Stimulated activated CD4-positive, alpha-beta T cell treated with anti-CD3 and anti-CD28 coated beads, TNF-alpha, amount 100 ng/mL, for 1 hour (primary cell): ENCODE data around the gene OR1F1.
"Not testable (repeated sequence)": the region's sequence is repeated elsewhere in the genome, so short reads cannot be mapped to it uniquely, and the experiment has no call there.

Experiments
- DNase-seq, 3 donors: peaks; one replicate each; pipeline ENCODE4 v3.0.0-alpha.2; 2020; ENCODE audit warnings: low read depth in 3 of 3, low spot score in 1 of 3

Gene OR1F1

DNA sequence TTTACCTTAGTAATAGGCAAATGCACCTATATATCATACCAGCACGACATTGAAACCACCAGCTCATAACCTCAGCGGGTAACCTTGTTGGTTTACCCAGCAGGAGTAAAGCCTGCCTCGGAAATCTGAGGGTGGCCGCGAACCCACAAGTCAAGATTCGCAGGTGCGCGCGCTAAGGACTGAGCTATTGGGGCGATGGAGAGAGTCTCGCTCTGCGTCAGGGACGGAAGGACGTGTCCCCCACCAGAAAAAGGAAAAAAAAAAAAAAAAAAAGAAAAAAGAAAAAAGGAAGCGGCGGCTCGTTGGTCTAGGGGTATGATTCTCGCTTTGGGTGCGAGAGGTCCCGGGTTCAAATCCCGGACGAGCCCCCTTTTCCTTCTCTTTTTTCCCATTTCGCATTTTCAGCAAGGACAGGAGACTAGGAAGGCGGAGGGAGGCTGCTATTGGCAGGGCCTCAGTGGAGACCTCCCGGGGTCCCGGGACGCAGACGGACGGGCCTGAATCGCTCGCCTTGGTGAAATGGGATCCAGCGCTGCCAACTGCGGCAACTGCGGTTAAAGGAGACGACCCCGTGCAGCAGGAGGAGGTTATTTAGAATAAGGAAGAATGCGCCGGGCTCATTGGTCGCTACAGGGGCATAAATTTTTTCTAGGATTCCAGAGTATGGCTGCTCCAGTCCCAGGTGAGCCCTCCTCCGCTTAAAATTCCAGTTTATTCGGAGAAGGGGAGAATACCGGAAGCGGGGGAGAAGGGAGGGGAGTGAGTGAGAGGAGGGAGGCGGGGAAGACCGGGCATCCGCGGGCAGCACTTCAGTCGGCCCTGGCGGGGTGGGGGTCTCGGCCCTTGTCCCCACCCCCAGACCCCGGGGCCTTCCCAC lies at the start of gene OR1F1:
TSS of gene OR1F1 (plus strand) at position 407 of the 877 bp plus-strand sequence.
- no peak for DNase-seq

DNA sequence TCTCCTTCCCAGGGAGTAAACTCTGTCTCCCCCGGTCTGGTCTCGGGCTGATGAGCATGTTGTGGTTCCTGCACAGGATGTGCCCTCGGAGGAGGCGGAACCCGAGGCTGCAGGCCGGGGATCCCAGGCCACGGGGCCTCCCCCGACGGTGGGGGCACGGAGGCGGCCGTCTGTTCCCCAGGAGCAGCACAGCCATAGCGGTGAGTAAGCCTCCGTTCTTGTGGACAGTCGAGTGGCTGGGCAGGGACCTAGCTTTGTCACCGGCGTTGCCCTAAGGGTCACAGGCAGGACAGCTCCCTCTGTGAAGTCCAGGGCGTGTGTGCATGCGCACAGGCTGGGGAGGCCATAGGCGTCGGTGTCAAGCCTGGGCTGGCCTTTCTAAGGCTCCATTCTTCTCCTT lies 49.7 kb upstream of the OR1F1 start:
- DNase-seq: no peak

DNA sequence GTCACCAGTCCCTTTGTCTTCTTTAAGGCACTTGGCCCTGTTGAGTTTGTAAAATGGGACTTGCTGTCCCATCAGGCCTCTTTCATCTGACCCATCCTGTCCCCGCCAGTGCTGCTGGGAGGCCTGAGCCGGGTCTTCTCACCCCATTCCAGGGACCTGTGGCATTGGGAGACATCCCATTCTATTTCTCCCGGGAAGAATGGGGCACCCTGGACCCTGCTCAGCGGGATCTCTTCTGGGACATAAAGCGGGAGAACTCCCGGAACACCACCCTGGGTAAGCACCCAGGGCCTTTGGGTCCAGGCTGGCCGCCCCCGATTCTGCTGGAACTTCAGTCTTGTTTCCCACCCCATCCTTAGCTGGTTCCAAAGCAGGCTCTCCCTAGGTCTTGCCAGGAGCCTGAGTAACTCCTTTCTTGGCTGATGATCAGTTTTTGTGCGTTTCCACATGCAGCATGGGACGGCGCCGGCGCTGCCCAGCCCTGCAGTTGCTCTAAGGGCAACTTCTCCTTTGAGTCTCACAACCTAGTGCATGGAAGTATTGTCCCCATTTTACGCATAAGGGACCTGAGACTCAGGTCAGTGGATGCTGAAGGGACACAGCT lies 49.1 kb upstream of the OR1F1 start:
- no peak for DNase-seq

DNA sequence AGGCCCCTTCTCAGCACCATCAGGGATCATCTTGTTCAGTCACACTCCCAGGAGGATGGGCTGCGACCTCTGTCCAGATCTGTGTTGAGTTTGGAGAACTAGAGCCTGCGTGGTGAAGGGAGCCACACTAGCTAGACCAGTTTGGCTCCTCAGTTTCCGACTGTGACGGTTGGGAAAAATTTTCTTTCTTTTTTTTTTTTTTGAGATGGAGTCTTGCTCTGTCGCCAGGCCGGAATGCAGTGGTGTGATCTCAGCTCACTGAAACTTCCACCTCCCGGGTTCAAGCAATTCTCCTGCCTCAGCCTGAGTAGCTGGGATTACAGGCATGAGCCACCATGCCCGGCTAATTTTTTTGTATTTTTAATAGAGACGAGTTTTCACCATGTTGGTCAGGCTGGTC lies 48.4 kb upstream of the OR1F1 start:
- not testable (repeated sequence) for DNase-seq

DNA sequence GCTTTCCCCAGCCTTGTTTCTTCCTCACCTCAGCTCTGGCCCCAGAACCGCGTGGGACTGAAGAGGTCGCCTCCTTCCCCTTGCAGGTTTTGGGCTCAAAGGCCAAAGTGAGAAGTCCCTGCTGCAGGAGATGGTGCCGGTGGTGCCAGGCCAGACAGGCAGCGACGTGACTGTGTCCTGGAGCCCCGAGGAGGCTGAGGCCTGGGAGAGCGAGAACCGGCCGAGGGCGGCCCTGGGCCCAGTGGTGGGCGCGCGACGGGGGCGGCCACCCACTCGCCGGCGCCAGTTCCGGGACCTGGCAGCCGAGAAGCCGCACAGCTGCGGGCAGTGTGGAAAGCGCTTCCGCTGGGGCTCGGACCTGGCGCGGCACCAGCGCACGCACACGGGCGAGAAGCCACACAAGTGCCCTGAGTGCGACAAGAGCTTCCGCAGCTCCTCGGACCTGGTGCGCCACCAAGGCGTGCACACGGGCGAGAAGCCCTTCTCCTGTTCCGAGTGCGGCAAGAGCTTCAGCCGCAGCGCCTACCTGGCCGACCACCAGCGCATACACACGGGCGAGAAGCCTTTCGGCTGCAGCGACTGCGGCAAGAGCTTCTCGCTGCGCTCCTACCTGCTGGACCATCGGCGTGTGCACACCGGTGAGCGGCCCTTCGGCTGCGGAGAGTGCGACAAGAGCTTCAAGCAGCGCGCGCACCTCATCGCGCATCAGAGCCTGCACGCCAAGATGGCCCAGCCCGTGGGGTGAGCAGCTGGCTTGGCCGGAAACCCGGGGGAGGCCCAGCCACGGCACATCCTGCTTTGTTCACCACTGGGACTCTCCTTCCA lies 47.2 kb upstream of the OR1F1 start:
- DNase-seq: no peak

DNA sequence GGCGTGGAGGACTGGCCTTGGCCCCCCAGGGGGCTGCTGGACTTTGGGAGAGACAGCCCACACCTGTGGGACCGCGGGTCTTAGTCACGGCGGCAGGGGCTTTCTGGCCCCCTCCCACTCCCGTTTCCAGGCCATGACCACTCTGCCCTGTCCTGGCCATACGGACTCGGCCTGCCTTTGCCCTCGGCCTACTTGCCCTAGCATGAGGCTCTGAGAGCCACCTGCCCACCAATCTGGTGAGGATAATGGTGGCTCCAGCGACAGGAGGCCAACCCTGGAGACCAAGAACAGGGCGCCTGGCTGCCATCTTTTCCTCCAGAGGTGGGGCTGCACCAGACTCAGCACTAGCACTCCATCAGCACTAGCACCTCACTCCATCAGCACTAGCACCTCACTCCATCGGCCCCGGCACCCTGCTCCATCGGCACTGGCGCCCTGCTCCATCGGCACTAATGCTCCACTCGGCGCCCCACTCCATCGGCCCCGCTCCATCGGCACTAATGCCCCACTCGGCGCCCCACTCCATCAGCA lies 46.2 kb upstream of the OR1F1 start:
- no peak for DNase-seq

DNA sequence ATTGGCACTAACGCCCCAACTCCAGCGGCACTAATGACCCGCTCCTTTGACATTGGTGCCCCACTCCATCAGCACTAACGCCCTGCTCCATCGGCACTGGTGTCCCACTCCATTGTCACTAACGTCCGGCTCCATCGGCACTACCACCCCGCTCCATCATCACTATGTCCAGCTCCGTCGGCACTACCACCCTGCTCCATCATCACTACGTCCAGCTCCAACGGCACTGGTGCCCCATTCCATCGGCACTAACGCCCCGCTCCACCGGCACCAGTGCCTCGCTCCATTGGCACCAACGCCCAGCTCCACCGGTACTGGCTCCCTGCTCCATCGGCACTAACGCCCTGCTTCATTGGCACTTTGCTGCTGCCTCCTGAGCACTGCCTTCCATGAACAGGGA lies 45.7 kb upstream of the OR1F1 start:
- no peak for DNase-seq

DNA sequence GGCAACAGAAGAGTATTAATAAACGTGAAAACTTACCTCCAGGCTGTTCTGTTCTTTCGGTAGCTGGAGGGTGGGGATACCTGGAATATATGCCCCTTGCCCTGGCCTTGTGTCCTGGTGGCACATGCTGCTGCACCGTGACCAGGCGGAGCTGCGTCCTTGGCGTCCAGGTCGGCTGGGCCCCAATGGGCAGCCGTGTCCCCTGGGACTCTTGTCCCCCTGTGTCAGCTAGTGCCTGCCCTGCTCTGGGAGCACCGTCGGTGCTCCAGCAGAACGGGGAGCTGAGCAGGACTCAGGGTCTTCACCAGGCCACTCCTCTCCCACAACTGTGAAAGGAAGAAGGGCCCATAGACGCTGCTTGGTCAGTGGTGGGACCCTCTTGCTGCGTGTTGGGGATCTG lies 45.2 kb upstream of the OR1F1 start:
- DNase-seq: no peak

DNA sequence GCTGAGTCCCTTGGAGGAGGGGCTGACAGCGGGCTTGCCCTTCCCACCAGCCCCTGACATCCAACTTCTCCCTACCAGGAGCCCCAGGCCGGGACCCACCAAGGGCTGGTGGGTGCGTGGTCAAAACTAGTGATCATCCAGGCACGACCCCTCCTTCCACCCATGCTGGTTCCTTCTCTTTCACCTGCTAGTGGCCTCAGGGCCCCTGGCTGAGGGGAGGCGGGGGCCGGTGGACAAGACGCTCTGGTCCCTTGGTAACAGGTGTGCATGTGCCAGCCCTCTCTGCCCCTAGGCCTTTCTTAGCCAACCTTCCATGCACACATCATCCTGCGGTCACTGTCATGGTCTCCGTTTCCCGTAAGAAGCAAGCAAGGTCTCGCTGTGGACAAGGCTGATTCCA lies 44.8 kb upstream of the OR1F1 start:
- DNase-seq: no peak

DNA sequence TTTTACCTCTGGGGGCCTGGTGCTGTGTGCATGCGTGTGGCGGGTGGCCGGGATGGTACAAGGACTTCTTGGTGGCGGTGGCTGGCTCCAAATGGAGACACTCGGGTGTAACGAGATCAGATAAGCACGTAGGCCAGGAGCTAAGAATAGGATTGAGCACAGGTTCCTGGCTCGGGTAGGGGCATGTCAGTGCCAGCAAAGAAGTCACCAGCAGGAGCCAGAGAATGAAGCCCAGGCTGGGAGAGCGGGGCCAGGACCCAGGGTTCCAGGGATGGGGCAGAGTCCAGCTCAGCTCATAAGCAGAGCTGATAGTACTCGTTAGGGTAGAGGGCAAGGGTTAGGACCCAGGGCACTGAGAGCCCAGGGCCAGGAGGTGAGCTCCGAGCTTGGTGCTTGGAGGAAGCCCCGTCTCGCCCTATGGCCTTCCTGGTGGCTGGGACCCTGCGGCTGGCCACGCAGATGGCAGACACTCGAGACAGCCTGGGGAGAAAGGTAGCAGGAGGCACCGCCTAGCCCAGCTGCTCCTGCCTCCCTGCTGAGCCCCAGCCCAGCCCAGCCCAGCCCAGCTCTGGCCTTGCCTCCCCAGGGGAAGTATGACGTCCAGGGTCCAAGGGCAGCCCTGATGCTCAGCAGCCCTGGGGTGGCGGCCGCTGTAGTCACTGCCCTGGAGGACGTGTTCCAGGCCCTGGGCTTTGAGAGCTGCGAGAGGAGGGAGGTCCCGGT lies 44.2 kb upstream of the OR1F1 start:
- DNase-seq: no peak

DNA sequence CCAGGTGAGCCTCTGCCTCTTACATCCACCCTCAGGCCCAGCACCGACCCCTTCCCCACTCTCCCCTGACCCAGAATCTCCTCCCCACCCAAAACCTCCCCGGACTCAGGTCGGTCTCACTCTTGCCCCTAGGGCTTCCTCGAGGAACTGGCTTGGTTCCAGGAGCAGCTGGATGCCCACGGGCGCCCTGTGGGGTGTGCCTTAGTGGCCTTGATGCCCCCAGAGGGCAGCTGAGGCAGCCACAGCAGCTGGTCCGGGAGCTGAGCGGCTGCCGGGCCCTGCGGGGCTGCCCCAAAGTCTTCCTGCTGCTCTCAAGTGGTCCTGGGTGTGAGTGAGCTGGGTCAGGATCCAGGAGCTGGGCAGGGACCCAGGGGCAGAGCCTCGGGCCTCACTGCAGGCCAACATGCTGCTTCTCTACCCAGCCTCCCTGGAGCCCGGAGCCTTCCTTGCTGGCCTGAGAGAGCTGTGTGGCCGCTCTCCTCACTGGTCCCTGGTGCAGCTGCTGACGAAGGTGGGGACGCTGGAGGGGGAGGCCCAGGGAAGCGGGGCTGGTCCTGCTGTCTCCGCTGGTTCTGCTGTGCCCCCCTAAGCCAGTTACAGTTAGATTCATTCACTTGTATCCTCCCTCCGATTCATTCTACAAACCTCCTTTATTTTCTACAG lies 43.6 kb upstream of the OR1F1 start:
- no peak for DNase-seq

DNA sequence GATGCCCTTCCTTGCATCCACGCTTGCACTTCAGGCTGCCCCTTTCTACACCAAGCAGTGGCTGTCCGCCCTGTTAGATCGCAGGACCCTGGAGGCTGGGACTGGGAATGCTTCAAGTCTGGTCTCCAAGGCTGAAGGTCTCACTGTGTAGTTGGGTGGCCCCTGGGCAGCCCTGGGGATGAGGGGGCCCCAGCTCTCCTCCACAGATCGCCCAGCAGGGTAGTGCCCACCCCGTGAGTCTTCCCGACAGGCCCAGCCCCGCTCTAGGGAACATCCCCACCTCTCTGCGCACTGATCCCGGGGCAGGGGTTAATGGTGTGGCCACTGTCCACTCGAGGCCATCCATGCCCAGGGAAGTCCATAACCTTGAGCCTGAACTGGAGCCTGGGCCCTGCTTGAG lies 42.9 kb upstream of the OR1F1 start:
- DNase-seq: no peak

DNA sequence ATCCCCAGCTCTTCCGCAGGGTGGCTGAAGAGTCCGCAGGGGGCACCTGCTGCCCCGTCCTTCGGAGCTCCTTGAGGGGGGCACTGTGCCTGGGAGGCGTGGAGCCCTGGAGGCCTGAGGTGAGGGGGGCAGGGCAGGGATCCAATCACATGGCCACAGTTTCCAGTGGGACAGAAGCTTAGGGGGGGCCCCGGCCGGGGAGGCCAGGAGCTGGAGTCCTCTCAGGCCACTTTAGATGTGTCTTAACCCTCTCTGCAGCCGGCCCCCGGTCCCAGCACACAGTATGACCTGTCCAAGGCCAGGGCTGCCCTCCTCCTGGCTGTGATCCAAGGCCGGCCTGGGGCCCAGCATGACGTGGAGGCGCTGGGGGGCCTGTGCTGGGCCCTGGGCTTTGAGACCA lies 42.3 kb upstream of the OR1F1 start:
- DNase-seq: no peak

DNA sequence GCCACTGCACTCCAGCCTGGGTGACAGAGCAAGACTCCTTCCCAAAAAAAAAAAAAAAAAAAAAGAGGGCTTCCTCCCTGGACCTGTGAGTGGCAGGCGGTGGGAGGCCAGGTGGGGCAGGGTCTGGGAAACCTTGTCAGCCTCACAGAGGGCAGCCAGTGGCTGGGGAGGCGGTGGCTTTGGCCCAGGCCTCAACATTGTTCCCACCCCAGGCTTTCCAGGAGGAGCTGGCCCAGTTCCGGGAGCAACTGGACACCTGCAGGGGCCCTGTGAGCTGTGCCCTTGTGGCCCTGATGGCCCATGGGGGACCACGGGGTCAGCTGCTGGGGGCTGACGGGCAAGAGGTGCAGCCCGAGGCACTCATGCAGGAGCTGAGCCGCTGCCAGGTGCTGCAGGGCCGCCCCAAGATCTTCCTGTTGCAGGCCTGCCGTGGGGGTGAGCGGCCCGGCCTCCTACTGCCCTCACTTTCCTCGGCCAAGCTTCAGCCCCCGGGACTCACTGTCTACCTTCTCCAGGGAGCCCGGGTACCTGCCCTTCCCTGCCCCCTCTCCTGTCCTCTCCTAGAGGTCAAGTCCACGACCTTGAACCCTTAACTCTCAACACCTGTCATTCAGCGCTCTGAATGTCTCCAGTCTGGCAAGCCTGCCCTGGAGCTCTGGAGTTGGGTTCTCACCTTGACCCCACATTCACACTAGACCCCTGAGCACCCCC lies 40.8 kb upstream of the OR1F1 start:
- no peak for DNase-seq

DNA sequence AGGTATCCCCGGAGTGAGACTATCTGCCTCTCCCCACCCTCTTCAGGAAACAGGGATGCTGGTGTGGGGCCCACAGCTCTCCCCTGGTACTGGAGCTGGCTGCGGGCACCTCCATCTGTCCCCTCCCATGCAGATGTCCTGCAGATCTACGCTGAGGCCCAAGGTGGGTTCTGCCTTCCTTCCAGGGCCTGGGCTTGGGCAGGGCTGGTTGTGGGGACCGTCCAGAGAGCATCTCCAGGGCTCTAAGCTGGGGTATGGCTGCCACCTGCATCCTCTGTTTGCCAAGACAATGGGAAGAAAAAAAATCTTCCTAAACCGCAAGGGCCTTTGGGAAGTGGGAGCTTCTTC lies 40.3 kb upstream of the OR1F1 start:
- DNase-seq: no peak

DNA sequence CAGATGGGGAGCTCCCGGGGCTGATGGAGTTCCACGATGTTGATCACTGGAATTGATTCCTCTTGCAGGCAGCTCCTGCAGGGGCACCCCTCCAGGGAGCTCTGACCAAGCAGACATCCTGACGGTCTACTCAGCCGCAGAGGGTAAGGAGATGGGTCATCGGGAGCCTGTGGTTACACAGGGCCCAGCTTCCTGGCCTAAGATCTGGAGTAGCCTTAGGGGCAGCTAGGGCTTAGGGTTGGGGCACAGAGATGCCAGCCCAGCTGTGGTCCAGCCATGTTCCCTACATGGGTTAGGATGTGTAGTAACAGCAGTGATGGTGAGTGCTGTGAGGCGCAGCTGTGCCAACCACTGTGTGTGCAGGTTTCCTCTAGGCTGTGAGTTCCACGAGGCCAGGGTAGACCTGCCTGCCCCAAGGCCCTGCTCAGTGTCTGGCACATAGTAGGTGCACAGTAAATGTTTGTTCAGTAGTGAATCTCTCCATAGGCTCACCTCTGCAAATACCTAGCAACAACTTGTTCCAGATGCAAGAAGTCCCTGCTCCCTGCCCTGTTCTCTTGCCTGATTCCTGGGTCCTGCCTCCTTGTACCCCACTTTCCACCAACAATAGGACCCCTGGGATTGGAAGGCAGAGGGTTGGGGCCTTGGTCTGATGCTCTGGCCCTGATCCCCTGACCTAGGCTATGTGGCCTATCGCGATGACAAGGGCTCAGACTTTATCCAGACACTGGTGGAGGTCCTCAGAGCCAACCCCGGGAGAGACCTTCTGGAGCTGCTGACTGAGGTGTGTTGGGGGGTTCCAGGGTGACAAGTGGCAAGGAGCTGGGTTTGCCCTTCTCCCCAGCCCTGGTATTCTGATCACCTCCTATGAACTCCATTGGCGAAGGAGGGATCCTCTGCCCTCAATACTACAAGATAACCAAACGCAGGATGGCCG lies 39.5 kb upstream of the OR1F1 start:
- DNase-seq: no peak

DNA sequence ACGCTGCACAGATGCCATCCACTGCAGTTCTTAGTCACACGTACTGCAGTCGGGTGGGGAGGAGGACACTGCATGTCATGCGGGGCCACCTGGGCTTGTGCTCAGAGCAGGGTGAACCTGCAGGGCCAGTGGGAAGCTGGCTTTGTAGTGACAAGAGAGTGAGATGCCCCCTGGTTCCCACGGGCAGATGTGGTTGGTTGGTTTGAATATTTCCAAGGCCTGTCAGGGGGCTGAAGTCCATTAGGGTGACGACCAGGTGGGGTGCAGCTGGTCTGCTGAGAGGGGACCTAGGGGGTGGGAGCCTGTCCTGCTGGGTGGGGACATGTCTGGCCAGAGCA lies 38.8 kb upstream of the OR1F1 start:
- DNase-seq: no peak

DNA sequence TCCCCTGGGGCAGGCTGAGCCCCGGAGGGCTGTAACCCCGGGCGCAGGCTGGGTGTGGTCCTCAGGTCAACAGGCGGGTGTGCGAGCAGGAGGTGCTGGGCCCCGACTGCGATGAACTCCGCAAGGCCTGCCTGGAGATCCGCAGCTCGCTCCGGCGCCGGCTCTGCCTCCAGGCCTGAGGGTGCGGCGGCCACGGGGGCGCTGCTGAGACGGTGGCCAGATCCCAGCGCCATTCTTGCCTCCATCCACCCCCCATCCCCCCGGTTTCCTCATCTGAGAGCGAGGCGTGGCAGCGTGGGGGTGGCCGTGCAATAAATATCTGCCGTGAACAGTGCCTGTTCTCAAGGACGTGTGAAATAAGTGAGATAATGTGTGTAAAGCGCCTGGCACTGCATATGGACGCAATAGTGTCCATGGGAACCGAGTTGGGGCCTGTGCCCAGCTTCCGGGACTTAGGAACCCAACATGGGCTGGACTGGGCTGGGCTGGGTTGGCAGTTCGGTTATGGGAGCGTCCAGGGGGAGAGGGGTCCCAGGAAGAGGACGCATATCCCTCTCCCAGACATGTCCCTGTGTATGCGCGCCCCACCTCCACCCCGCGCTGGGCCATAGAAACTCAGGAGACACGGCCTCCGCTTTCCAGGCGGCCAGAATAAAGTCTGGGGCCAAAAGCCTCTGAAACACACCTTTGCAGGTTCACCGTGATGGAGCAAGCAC lies 38.2 kb upstream of the OR1F1 start:
- no peak for DNase-seq
